Sigmoid colon (tissue), 4 donors: ENCODE results near the gene BCL2A1.
"Not testable (repeated sequence)": the region's sequence is repeated elsewhere in the genome, so short reads cannot be mapped to it uniquely, and the experiment has no call there.

Experiments
- POLR2A ChIP-seq, 2 donors: fragments of 450-650 bp; IDR thresholded peaks; one replicate each; pipeline ENCODE4 v1.6.1; 2016; ENCODE audit warnings: antibody characterized with exemption in 2 of 2, mild to moderate bottlenecking in 2 of 2, moderate library complexity in 2 of 2
- POLR2AphosphoS5 ChIP-seq, 4 donors: sonication (generic); formaldehyde crosslinking; IDR thresholded peaks; one replicate each; pipeline ENCODE4 v1.6.1; 2017; ENCODE audit warnings: antibody characterized with exemption in 4 of 4
- TF ChIP-seq, protein P1 (sequence below), 4 experiments: fragments of 450-650 bp in 3 of 4; fragments of 200-600 bp in 1 of 4; IDR thresholded peaks; one replicate each; pipeline ENCODE4 v1.5.1; 2016 to 2019; ENCODE audit warnings: antibody characterized with exemption in 4 of 4, mild to moderate bottlenecking in 3 of 4, moderate library complexity in 2 of 4

DNA sequence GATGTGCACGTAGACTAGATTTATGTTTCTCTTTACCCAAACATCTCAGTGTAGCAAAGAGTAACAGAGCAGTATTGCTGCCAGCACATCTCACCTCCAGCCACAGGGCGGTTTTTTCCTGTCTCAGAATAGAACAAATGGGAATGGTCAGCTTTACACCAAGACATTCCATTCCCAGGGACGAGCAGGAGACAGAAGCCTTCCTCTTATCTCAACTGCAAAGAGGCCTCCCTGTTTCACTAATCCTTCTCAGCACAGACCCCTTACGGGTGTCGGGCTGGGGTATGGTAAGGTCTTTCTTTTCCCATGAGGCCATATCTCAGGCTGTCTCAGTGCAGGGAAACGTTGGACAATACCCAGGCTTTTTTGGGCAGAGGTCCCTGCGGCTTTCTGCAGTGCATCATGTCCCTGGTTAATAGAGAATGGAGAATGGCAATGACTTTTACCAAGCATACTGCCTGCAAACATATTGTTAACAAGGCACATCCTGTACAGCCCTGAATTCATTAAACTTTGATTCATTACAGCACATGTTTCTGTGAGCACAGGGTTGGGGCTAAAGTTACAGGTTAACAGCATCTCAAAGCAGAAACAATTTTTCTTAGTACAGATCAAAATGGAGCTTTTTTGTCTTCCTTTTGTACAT lies 35.3 kb downstream of the BCL2A1 start:
- TF ChIP-seq, protein P1, sequence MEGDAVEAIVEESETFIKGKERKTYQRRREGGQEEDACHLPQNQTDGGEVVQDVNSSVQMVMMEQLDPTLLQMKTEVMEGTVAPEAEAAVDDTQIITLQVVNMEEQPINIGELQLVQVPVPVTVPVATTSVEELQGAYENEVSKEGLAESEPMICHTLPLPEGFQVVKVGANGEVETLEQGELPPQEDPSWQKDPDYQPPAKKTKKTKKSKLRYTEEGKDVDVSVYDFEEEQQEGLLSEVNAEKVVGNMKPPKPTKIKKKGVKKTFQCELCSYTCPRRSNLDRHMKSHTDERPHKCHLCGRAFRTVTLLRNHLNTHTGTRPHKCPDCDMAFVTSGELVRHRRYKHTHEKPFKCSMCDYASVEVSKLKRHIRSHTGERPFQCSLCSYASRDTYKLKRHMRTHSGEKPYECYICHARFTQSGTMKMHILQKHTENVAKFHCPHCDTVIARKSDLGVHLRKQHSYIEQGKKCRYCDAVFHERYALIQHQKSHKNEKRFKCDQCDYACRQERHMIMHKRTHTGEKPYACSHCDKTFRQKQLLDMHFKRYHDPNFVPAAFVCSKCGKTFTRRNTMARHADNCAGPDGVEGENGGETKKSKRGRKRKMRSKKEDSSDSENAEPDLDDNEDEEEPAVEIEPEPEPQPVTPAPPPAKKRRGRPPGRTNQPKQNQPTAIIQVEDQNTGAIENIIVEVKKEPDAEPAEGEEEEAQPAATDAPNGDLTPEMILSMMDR (IDR thresholded peaks at IDR 0.05), result not testable (repeated sequence)
- not testable (repeated sequence) for TF ChIP-seq POLR2AphosphoS5, POLR2A (IDR thresholded peaks at IDR 0.05)
